HG02763 (cell line): ENCODE results near the gene ETS2.
"Not testable (repeated sequence)": the region's sequence is repeated elsewhere in the genome, so short reads cannot be mapped to it uniquely, and the experiment has no call there.

Experiments used
- ATAC-seq: cut with Tn5 transposase; IDR thresholded peaks from one replicate; pipeline ENCODE4 v1.9.1; 2021; ENCODE audit warnings: mild to moderate bottlenecking, moderate library complexity; ENCODE audit not compliant: unreplicated experiment

The ETS2 gene

GRCh38 chr21:38816400-38816977 is 10.8 kb downstream of the ETS2 start:
- no peak for ATAC-seq

GRCh38 chr21:38817371-38818324 is 11.9 kb downstream of the ETS2 start:
- no peak for ATAC-seq

GRCh38 chr21:38818325-38818723 is 12.6 kb downstream of the ETS2 start:
- ATAC-seq, result no peak

GRCh38 chr21:38819051-38819718 is 13.5 kb downstream of the ETS2 start:
- ATAC-seq, result no peak

GRCh38 chr21:38819719-38820159 is 14.0 kb downstream of the ETS2 start:
- no peak for ATAC-seq

- ATAC-seq, result no peak
Observed at GRCh38 chr21:38820471-38821239, 14.9 kb downstream of the ETS2 start.

GRCh38 chr21:38821248-38821647 is 15.5 kb downstream of the ETS2 start:
- no peak for ATAC-seq

- no peak for ATAC-seq
Observed at GRCh38 chr21:38821959-38822682, 16.4 kb downstream of the ETS2 start.

GRCh38 chr21:38822778-38823238 is 17.1 kb downstream of the ETS2 start:
- ATAC-seq, result no peak

- no peak for ATAC-seq
Observed at GRCh38 chr21:38823737-38824123, 18.0 kb downstream of the ETS2 start.

GRCh38 chr21:38824124-38824822 is 18.5 kb downstream of the ETS2 start:
- ATAC-seq, result no peak

- no peak for ATAC-seq
Observed at GRCh38 chr21:38825269-38825668, 19.5 kb downstream of the ETS2 start.

GRCh38 chr21:38825921-38826320 is 20.2 kb downstream of the ETS2 start:
- no peak for ATAC-seq

- ATAC-seq, result not testable (repeated sequence)
Observed at GRCh38 chr21:38828111-38828510, 22.4 kb downstream of the ETS2 start.

GRCh38 chr21:38830671-38831525 is 25.2 kb downstream of the ETS2 start:
- peak; percentile 81 for ATAC-seq

GRCh38 chr21:38831526-38832467 is 26.1 kb downstream of the ETS2 start:
- ATAC-seq, result peak; percentile 74

GRCh38 chr21:38832664-38833063 is 26.9 kb downstream of the ETS2 start:
- no peak for ATAC-seq
